IMR-90 (cell line): ENCODE measurements around the gene NMRAL1. TPM values are rescaled to one million over a fixed set of nuclear protein-coding genes. Genes with fewer than 3 reads are reported as not detected.

Experiments
- ATAC-seq: fragments of 200-7000 bp; cut with Tn5 transposase; 2 replicates; pipeline ENCODE4 v1.9.1; 2020; ENCODE audit warnings: low read depth, mild to moderate bottlenecking, moderate library complexity
- BruUV-seq: library from RNA; stranded (reverse); fragments of 400-500 nt; replicated peaks from 2 replicates; lab custom pipeline; 2021; lab: Mats Ljungman, UMichigan
- CTCF ChIA-PET: fragments of 300-600 bp; formaldehyde crosslinking; extraction: SDS; loops from one replicate; lab custom pipeline; 2021; ENCODE audit warnings: antibody characterized with exemption; lab: Yijun Ruan, JAX
- POLR2A ChIA-PET: fragments of 300-600 bp; sonication (Branson Sonifier 250); formaldehyde crosslinking; loops from one replicate; lab custom pipeline; 2022; ENCODE audit warnings: antibody characterized with exemption; ENCODE audit not compliant: unreplicated experiment; lab: Charles Lee
- DNase-seq: peaks from one replicate; pipeline ENCODE4 v3.0.0; 2013
- H2AFZ ChIP-seq: replicated peaks from 2 replicates; pipeline ENCODE3; 2013; ENCODE audit warnings: low read length, mild to moderate bottlenecking; ENCODE audit not compliant: poor library complexity
- H2AK5ac ChIP-seq: 2 replicates; pipeline ENCODE4 v1.6.1; 2013; ENCODE audit warnings: low read depth, low read length, inconsistent platforms
- H2AK9ac ChIP-seq: replicated peaks from 2 replicates; pipeline ENCODE3; 2013; ENCODE audit warnings: mild to moderate bottlenecking, low read depth, low read length, moderate library complexity; ENCODE audit not compliant: poor library complexity
- H2BK120ac ChIP-seq: 2 replicates; pipeline ENCODE4 v1.6.1; 2013; ENCODE audit warnings: low read depth, low read length, inconsistent platforms
- H2BK15ac ChIP-seq: 3 replicates; pipeline ENCODE4 v1.6.1; 2013; ENCODE audit warnings: low read depth, low read length, inconsistent platforms
- H2BK20ac ChIP-seq: 2 replicates; pipeline ENCODE4 v1.6.1; 2013; ENCODE audit warnings: low read depth, mild to moderate bottlenecking, inconsistent platforms, low read length, moderate library complexity
- H2BK5ac ChIP-seq: 2 replicates; pipeline ENCODE4 v1.6.1; 2013; ENCODE audit warnings: mild to moderate bottlenecking, low read depth, low read length, inconsistent platforms; ENCODE audit not compliant: poor library complexity, severe bottlenecking
- H3K14ac ChIP-seq: replicated peaks from 2 replicates; pipeline ENCODE4 v1.6.1; 2013; ENCODE audit warnings: low read depth, low read length, inconsistent platforms
- H3K18ac ChIP-seq: 2 replicates; pipeline ENCODE4 v1.6.1; 2013; ENCODE audit warnings: low read depth, low read length, control low read depth
- H3K23ac ChIP-seq: 2 replicates; pipeline ENCODE4 v1.6.1; 2013; ENCODE audit warnings: low read depth, low read length, inconsistent platforms
- H3K27ac ChIP-seq: 2 replicates; pipeline ENCODE4 v1.5.1; 2013; ENCODE audit warnings: mild to moderate bottlenecking, control low read depth, low read length; ENCODE audit not compliant: insufficient read depth
- H3K27me3 ChIP-seq: 2 replicates; pipeline ENCODE4 v1.6.1; 2013; ENCODE audit warnings: low read length; ENCODE audit not compliant: control insufficient read depth, insufficient read depth
- H3K36me3 ChIP-seq: 2 replicates; pipeline ENCODE4 v1.6.1; 2013; ENCODE audit warnings: low read length, mixed read lengths; ENCODE audit not compliant: control insufficient read depth, insufficient read depth
- H3K4ac ChIP-seq: 2 replicates; pipeline ENCODE4 v1.6.1; 2013; ENCODE audit warnings: low read depth, low read length, inconsistent platforms
- H3K4me1 ChIP-seq: 2 replicates; pipeline ENCODE4 v1.6.1; 2013; ENCODE audit warnings: low read length, mixed read lengths; ENCODE audit not compliant: control insufficient read depth, insufficient read depth
- H3K4me2 ChIP-seq: 2 replicates; pipeline ENCODE4 v1.6.1; 2013; ENCODE audit warnings: low read depth, mild to moderate bottlenecking, control low read depth, low read length, moderate library complexity
- H3K4me3 ChIP-seq: 2 replicates; pipeline ENCODE4 v1.5.1; 2013; ENCODE audit warnings: low read depth, mild to moderate bottlenecking, control low read depth, low read length, moderate library complexity; ENCODE audit not compliant: insufficient read depth
- H3K56ac ChIP-seq: 2 replicates; pipeline ENCODE4 v1.6.1; 2013; ENCODE audit warnings: low read length, inconsistent platforms; ENCODE audit not compliant: insufficient read depth; ENCODE audit errors: extremely low read depth
- H3K79me1 ChIP-seq, 2 experiments: 2 replicates each; pipeline ENCODE4 v1.6.1; 2013; ENCODE audit warnings: low read length in 2 of 2, inconsistent platforms in 1 of 2, low read depth in 1 of 2
- H3K9ac ChIP-seq: 2 replicates; pipeline ENCODE4 v1.6.1; 2013; ENCODE audit warnings: low read depth, low read length, control low read depth
- H3K9me1 ChIP-seq: 2 replicates; pipeline ENCODE4 v1.6.1; 2013; ENCODE audit warnings: low read length, inconsistent platforms; ENCODE audit not compliant: insufficient read depth
- H3K9me3 ChIP-seq: 2 replicates; pipeline ENCODE4 v1.6.1; 2013; ENCODE audit warnings: low read length; ENCODE audit not compliant: control insufficient read depth, insufficient read depth
- H4K20me1 ChIP-seq: 2 replicates; pipeline ENCODE4 v1.6.1; 2013; ENCODE audit warnings: low read length, inconsistent platforms; ENCODE audit not compliant: insufficient read depth
- H4K5ac ChIP-seq: 2 replicates; pipeline ENCODE4 v1.6.1; 2013; ENCODE audit warnings: mild to moderate bottlenecking, low read depth, low read length, control low read depth
- H4K8ac ChIP-seq, 2 experiments: 2 replicates each; pipeline ENCODE4 v1.6.1; 2013; ENCODE audit warnings: low read depth in 2 of 2, low read length in 2 of 2, control low read depth in 1 of 2, inconsistent platforms in 1 of 2
- H4K91ac ChIP-seq: 2 replicates; pipeline ENCODE4 v1.6.1; 2013; ENCODE audit warnings: low read depth, low read length, inconsistent platforms; ENCODE audit not compliant: insufficient read depth
- BHLHE40 ChIP-seq: fragments of 150-350 bp; IDR thresholded peaks from 2 replicates; pipeline ENCODE4 v1.6.1; 2016; ENCODE audit warnings: mild to moderate bottlenecking, low read depth, low read length
- CEBPB ChIP-seq: IDR thresholded peaks from 2 replicates; pipeline ENCODE4 v1.6.1; 2012; ENCODE audit warnings: low read depth, low read length, improper control_type of control experiment
- CHD1 ChIP-seq: IDR thresholded peaks from 2 replicates; pipeline ENCODE4 v1.6.1; 2012; ENCODE audit warnings: low read depth, low read length, improper control_type of control experiment
- CTCF ChIP-seq: conservative IDR thresholded peaks from 2 replicates; pipeline ENCODE4 v1.5.1; 2012; ENCODE audit warnings: mild to moderate bottlenecking, low read depth, low read length, improper control_type of control experiment
- ELK1 ChIP-seq: fragments of 150-350 bp; IDR thresholded peaks from 2 replicates; pipeline ENCODE4 v1.6.1; 2016; ENCODE audit warnings: low read depth, mild to moderate bottlenecking, low read length, moderate library complexity, borderline replicate concordance
- FOS ChIP-seq: fragments of 150-350 bp; IDR thresholded peaks from 2 replicates; pipeline ENCODE4 v1.6.1; 2016; ENCODE audit warnings: low read depth, low read length
- MAFK ChIP-seq: IDR thresholded peaks from 2 replicates; pipeline ENCODE4 v1.6.1; 2012; ENCODE audit warnings: low read depth, low read length, improper control_type of control experiment
- MAZ ChIP-seq: IDR thresholded peaks from 2 replicates; pipeline ENCODE4 v1.6.1; 2012; ENCODE audit warnings: low read depth, mild to moderate bottlenecking, low read length, improper control_type of control experiment, moderate library complexity, borderline replicate concordance
- MXI1 ChIP-seq: IDR thresholded peaks from 2 replicates; pipeline ENCODE4 v1.6.1; 2012; ENCODE audit warnings: low read depth, mild to moderate bottlenecking, low read length, moderate library complexity, borderline replicate concordance
- NFE2L2 ChIP-seq: fragments of 150-350 bp; IDR thresholded peaks from 2 replicates; pipeline ENCODE4 v1.6.1; 2016; ENCODE audit warnings: low read depth, mild to moderate bottlenecking, low read length
- POLR2A ChIP-seq: IDR thresholded peaks from 2 replicates; pipeline ENCODE4 v1.6.1; 2012; ENCODE audit warnings: mild to moderate bottlenecking, low read depth, low read length
- RAD21 ChIP-seq: IDR thresholded peaks from 2 replicates; pipeline ENCODE4 v1.6.1; 2012; ENCODE audit warnings: low read length, improper control_type of control experiment
- RCOR1 ChIP-seq: IDR thresholded peaks from 2 replicates; pipeline ENCODE4 v1.6.1; 2012; ENCODE audit warnings: mild to moderate bottlenecking, low read length, improper control_type of control experiment; ENCODE audit not compliant: insufficient replicate concordance
- RFX5 ChIP-seq: IDR thresholded peaks from 2 replicates; pipeline ENCODE4 v1.8.0; 2012; ENCODE audit warnings: low read depth, mild to moderate bottlenecking, low read length, moderate library complexity
- SMC3 ChIP-seq: fragments of 150-350 bp; IDR thresholded peaks from 2 replicates; pipeline ENCODE4 v1.6.1; 2016; ENCODE audit warnings: low read depth, mild to moderate bottlenecking, antibody characterized with exemption, low read length, moderate library complexity
- USF2 ChIP-seq: fragments of 150-350 bp; IDR thresholded peaks from 2 replicates; pipeline ENCODE4 v1.6.1; 2017; ENCODE audit warnings: mild to moderate bottlenecking, antibody characterized with exemption, low read length, low read depth
- whole genome bisulfite sequencing, 2 experiments: methylation state at CpG; one replicate each; pipeline versions ENCODE4 v1.1.5 to v1.1.7; 2013; ENCODE audit warnings: missing lambda C conversion rate in 2 of 2; ENCODE audit not compliant: insufficient read length in 1 of 2; ENCODE audit errors: extremely low coverage in 2 of 2; 5-methylcytosine and 5-hydroxymethylcytosine counted together
- dilution Hi-C: fragments of 300-500 bp; cut with HindIII; formaldehyde crosslinking; loops from one replicate; pipeline ENCODE4 v1.14.3; 2018; ENCODE audit warnings: low sequenced_read_pairs; ENCODE audit not compliant: unreplicated experiment
- in situ Hi-C: fragments of 300-500 bp; cut with MboI; formaldehyde crosslinking; loops from 3 replicates; pipeline ENCODE4 v1.14.3; 2019; ENCODE audit warnings: low sequenced_read_pairs, inconsistent platforms, mixed read lengths
- intact Hi-C: fragments of 100-400 bp; cut with micrococcal nuclease; formaldehyde crosslinking; loops from 2 replicates; pipeline ENCODE4 v1.10.0; 2022
- polyA plus RNA-seq, 3 experiments: library from polyadenylated mRNA; depleted of rRNA; stranded (reverse); fragments of >200 nt; gene quantifications; 2 replicates each; pipeline ENCODE4 v1.2.3, GENCODE V29; 2012; ENCODE audit warnings: low replicate concordance in 1 of 3
- total RNA-seq: library from RNA; depleted of rRNA; stranded (reverse); fragments of >200 nt; gene quantifications from 2 replicates; pipeline ENCODE4 v1.2.3, GENCODE V29; 2012

Gene NMRAL1
- total and polyA plus RNA-seq, 2 of the 4 experiments (the other 2 are of a cell fraction) = 48.6 to 67.6 TPM

GRCh38 chr16:4468972-4469371 is 5.5 kb downstream of the NMRAL1 start:
- no peak overlapping the region for H2BK5ac ChIP-seq
- no peak overlapping the region for H3K9ac ChIP-seq
- no TSS peak for BruUV-seq
- TF ChIP-seq POLR2A = no peak
- no peak for TF ChIP-seq NFE2L2
- TF ChIP-seq SMC3 = no peak
- TF ChIP-seq CTCF = no peak
- TF ChIP-seq USF2 = no peak
- TF ChIP-seq RAD21 = no peak
- no peak for TF ChIP-seq CEBPB
- no peak for TF ChIP-seq RFX5
- no peak for TF ChIP-seq FOS
- no peak for TF ChIP-seq ELK1
- TF ChIP-seq BHLHE40 = no peak
- no peak for TF ChIP-seq RCOR1
- TF ChIP-seq MAFK = no peak
- TF ChIP-seq CHD1 = no peak
- no peak for TF ChIP-seq MXI1
- no peak for TF ChIP-seq MAZ
- H3K14ac ChIP-seq = no peak overlapping the region
- peaks cover 2% of the 10 kb centered on the region for H3K4me1 ChIP-seq
- ChIA-PET POLR2A (no interaction called here), CTCF (no interaction called here)
- DNase-seq (no peak), ATAC-seq (no peak)
- H3K4me2 ChIP-seq = no peak overlapping the region
- no peak overlapping the region for H3K4ac ChIP-seq
- H3K27ac ChIP-seq = no peak overlapping the region
- H3K56ac ChIP-seq = no peak overlapping the region
- peak overlapping the region; percentile 28 for H2AK9ac ChIP-seq
- H4K20me1 ChIP-seq = peaks cover under 1% of the 10 kb centered on the region; the same call in 1 of the 2 replicates
- intact Hi-C loops = no loop called here
- peaks cover 11 to 26% of the 10 kb centered on the region in 2 experiments; a peak in 3 of 4 replicates for H3K79me1 ChIP-seq
- H3K18ac ChIP-seq = no peak overlapping the region
- no peaks in the 10 kb centered on the region for H3K9me3 ChIP-seq
- dilution Hi-C loops = no loop called here
- no peak overlapping the region for H3K4me3 ChIP-seq
- H3K36me3 ChIP-seq = peaks cover 27% of the 10 kb centered on the region
- H3K27me3 ChIP-seq = no peaks in the 10 kb centered on the region
- H2AK5ac ChIP-seq = no peak overlapping the region
- WGBS, 2 experiments = 96% methylated on average over 5 of the region's 10 CpGs; no CpG with 5 or more reads in 1 of the 2 experiments
- 0 out of 2 replicates have a peak, but pooled peaks cover 2% of the 10 kb centered on the region for H3K9me1 ChIP-seq
- no peak overlapping the region for H2BK120ac ChIP-seq
- no peak overlapping the region for H4K8ac ChIP-seq
- no peak overlapping the region for H2AFZ ChIP-seq
- H4K5ac ChIP-seq = no peak overlapping the region
- H4K91ac ChIP-seq = no peak overlapping the region
- in situ Hi-C loops = no loop called here
- H2BK15ac ChIP-seq = no peak overlapping the region
- H3K23ac ChIP-seq = no peak overlapping the region
- no peak overlapping the region for H2BK20ac ChIP-seq
